Nephron (organoid): ENCODE measurements around the gene JPH4.

ENCODE experiments used
- H3K27ac Mint-ChIP-seq, 3 experiments: 2 replicates each; pipeline ENCODE4 v1.8.0; 2020; ENCODE audit warnings: mixed read lengths in 3 of 3, mild to moderate bottlenecking in 2 of 3, moderate library complexity in 1 of 3
- H3K27me3 Mint-ChIP-seq: 2 replicates; pipeline ENCODE4 v1.8.0; 2021; ENCODE audit warnings: low read depth, mild to moderate bottlenecking, moderate library complexity, mixed read lengths
- H3K36me3 Mint-ChIP-seq: 2 replicates; pipeline ENCODE4 v1.8.0; 2020; ENCODE audit warnings: low read depth, mixed read lengths
- H3K4me1 Mint-ChIP-seq: 2 replicates; pipeline ENCODE4 v1.8.0; 2020; ENCODE audit warnings: mixed read lengths
- H3K4me3 Mint-ChIP-seq, 3 experiments: 2 replicates each; pipeline ENCODE4 v1.8.0; 2020; ENCODE audit warnings: mild to moderate bottlenecking in 3 of 3, mixed read lengths in 3 of 3, moderate library complexity in 2 of 3
- H3K9me3 Mint-ChIP-seq: 2 replicates; pipeline ENCODE4 v1.8.0; 2020; ENCODE audit warnings: mixed read lengths
- TF ChIP-seq, protein P1 (sequence below), 3 experiments: fragments of 200-600 bp; sonication (generic); IDR thresholded peaks; one replicate each; pipeline ENCODE4 v1.5.0; 2021; ENCODE audit warnings: antibody characterized with exemption in 3 of 3; ENCODE audit not compliant: unreplicated experiment in 3 of 3

JPH4 gene

DNA sequence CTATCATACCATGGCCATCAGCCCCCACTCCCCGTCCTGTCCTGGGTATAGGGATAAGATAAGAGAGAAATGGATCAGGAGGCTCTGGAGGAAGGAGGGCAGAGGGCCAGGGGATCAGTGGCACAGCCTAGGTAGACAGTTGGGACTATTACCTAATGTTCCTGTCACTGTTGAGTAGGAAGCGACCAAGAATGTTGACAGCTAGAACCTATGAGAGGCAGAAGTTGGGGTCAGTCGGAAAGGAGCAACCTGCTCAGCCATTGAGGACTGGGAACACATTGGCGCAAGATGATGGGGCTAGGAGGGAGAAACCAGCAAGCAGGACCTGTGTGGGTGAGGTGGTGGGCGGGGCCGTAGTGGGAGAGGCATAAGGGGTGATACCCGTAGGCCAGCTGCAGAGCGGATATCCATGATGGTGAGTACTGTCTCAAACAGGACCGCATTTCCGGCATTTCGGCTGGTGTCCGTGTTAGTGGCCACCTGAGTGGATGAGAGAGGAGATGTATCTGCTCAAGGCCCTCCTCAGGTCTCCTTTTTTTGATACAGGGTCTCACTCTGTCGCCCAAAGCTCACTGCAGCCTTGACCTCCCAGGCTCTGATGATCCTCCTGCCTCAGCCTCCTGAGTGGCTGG lies 14.3 kb downstream of the JPH4 start:
- peaks cover 3% of the 10 kb centered on the region for H3K27me3 Mint-ChIP-seq
- H3K4me3 Mint-ChIP-seq = peak overlapping the region; percentile 17 to 69 (median 25)
- TF ChIP-seq, protein P1, sequence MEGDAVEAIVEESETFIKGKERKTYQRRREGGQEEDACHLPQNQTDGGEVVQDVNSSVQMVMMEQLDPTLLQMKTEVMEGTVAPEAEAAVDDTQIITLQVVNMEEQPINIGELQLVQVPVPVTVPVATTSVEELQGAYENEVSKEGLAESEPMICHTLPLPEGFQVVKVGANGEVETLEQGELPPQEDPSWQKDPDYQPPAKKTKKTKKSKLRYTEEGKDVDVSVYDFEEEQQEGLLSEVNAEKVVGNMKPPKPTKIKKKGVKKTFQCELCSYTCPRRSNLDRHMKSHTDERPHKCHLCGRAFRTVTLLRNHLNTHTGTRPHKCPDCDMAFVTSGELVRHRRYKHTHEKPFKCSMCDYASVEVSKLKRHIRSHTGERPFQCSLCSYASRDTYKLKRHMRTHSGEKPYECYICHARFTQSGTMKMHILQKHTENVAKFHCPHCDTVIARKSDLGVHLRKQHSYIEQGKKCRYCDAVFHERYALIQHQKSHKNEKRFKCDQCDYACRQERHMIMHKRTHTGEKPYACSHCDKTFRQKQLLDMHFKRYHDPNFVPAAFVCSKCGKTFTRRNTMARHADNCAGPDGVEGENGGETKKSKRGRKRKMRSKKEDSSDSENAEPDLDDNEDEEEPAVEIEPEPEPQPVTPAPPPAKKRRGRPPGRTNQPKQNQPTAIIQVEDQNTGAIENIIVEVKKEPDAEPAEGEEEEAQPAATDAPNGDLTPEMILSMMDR (IDR thresholded peaks at IDR 0.05; ENCODE audit: unreplicated experiment in 3 of 3) = no peak
- H3K27ac Mint-ChIP-seq = no peak overlapping the region
- H3K9me3 Mint-ChIP-seq = no peaks in the 10 kb centered on the region
- H3K36me3 Mint-ChIP-seq = peaks cover 21% of the 10 kb centered on the region
- peaks cover 26% of the 10 kb centered on the region for H3K4me1 Mint-ChIP-seq

DNA sequence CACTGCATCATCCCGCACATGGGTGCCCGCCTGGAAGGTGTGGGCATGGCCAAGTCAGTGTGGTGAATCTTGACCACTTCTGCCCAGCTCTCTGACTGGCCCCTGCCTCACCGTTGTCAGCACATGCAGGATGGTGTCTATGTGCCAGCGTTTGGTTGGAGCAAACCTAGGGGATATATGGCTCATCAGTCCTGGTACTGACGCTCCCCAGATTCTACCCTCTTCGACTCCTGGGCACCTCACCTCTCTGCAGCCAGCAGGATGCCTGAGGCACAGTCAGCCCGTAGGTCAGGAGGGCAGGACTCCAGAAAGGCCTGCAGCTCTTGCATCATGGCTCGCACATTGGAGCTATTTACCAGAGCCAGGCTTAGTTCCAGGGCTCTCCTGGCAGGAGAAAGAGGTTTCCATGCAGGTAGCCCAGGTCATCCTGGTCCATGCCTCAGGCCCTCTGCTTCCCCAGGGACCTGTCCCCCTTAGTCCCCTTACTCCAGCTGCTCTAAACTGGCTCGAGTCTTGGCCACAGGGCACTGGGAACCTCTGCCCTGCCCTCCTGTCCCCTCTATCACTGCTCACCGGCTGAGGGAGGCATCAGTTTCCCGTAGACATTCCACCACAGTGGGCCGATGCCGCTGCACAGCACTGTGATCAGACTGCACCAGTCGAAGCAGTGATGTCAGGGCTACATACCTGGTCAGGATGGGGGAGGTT lies 15.0 kb downstream of the JPH4 start:
- peaks cover 3% of the 10 kb centered on the region for H3K27me3 Mint-ChIP-seq
- TF ChIP-seq, protein P1 (IDR thresholded peaks at IDR 0.05; ENCODE audit: unreplicated experiment in 3 of 3) = no peak
- H3K36me3 Mint-ChIP-seq = peaks cover 21% of the 10 kb centered on the region

DNA sequence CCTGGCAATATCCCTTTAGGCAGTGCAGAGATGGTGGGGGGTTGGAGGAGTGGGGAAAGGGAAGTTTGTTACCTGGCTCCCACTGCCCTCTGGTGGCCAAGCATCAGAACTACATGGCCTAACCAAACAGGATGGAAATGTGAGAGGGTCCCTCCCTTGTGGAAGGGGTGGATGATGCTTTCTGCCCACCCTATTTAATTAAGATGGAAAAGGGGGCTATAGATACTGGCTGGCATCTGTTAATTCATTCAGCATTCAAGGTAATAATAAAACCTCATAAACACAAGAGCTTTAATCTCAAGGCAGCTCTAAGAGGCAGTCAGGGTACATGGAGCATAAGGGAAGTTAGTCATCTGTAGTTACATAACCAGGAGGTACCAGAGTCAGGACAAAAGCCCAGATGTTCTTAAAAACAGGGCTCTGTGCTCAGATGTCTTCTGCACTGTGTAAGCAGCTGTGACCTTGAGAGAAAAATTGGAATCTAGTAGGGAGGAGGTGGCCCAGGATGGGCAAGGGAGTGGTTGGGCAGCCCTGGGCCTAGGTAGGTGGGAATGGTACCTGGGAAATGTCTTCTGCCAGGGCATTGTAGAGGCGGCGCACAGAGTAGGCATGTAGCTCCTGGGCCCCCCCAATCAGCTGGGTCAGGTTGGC lies 15.6 kb downstream of the JPH4 start:
- Mint-ChIP-seq H3K4me3 (peak overlapping the region in 2 of 3 experiments; percentile 50 to 53), H3K4me1 (peaks cover 17% of the 10 kb centered on the region), H3K27ac (no peak overlapping the region), H3K9me3 (no peaks in the 10 kb centered on the region), H3K36me3 (peaks cover 21% of the 10 kb centered on the region), H3K27me3 (peaks cover 3% of the 10 kb centered on the region)
- TF ChIP-seq, protein P1 (IDR thresholded peaks at IDR 0.05; ENCODE audit: unreplicated experiment in 3 of 3) = peak; percentile 88 to 96 (median 94)

More for the DNA sequence above, 15.0 kb downstream of the JPH4 start:
- Mint-ChIP-seq H3K4me1 (peaks cover 19% of the 10 kb centered on the region), H3K9me3 (no peaks in the 10 kb centered on the region), H3K27ac (no peak overlapping the region), H3K4me3 (peak overlapping the region in 2 of 3 experiments; percentile 17 to 69)

DNA sequence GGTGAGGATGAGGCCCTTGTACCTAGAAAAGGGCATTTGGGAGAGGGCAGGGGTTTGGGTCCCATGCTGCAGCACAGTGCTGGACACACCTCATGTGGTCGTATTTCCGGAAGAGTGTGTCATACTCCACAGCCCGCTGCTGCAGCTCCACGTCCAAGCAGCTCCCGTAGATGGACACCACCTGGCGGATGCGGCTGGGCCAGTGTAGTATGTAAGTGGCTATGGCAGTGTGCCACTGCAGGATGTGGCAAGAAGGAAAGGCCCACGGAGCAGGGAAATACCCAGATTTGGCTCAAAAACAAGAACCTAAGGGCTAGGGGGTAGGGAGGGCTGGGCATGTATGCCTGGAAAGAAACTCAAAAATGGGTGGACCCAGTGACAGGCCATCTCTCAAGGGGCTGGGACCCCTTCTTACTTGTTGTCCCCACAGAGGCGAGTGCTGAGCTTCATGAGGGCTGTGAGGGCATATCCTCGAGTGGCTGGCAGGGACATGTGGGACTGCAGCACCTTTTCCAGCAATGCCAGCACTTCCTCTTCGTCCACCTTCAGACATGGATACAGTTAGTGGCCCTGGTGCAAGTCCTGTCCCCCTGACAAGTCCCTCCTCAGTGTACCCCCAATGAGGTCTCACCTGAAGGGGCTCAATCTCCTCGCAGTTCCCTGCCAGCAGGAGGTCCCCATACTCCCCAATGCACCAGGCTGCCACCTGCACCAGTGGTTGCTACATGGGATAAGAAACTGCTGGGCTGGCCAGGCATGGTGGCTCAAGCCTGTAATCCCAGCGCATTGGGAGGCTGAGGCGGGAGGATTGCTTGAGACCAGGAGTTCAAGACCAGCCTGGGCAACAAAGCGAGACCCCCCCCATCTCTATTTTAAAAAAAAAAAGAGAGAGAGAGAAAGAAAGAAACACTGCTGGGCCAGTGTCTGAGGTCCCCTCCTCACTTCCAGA lies 16.4 kb downstream of the JPH4 start:
- H3K4me1 Mint-ChIP-seq = peaks cover 16% of the 10 kb centered on the region
- H3K27ac Mint-ChIP-seq = no peak overlapping the region
- TF ChIP-seq, protein P1 (IDR thresholded peaks at IDR 0.05; ENCODE audit: unreplicated experiment in 3 of 3) = no peak
- no peaks in the 10 kb centered on the region for H3K9me3 Mint-ChIP-seq
- H3K36me3 Mint-ChIP-seq = peaks cover 21% of the 10 kb centered on the region
- no peak overlapping the region for H3K4me3 Mint-ChIP-seq
- peaks cover under 1% of the 10 kb centered on the region for H3K27me3 Mint-ChIP-seq

DNA sequence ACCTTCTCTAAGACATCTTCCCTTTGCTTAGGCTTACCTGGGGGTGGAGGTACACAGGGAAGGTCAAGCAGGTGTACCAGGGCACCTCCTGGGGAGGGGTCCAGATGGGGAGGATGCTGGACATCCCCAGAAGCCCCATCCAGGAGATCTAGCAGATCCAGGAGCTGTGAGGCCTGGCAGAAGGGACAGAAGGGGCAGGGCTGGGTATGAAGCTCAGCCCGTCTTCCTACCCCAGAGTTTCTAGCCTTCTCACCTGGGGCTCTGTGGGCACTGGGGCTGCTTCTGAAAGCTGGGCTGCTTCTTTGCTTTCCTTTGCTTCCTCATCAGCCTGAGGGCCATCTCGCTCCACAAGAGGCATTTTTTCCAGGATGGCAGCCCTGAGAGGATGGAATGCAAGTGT lies 17.3 kb downstream of the JPH4 start:
- TF ChIP-seq, protein P1 (IDR thresholded peaks at IDR 0.05; ENCODE audit: unreplicated experiment in 3 of 3) = no peak
- no peaks in the 10 kb centered on the region for H3K27me3 Mint-ChIP-seq
- H3K36me3 Mint-ChIP-seq = peaks cover 21% of the 10 kb centered on the region
- peaks cover 19% of the 10 kb centered on the region for H3K4me1 Mint-ChIP-seq
- H3K27ac Mint-ChIP-seq = no peak overlapping the region
- H3K9me3 Mint-ChIP-seq = no peaks in the 10 kb centered on the region
- H3K4me3 Mint-ChIP-seq = no peak overlapping the region
